Erythroblast (primary cell): Measurements from ENCODE around the gene MSL2.

Experiments used
- GATA1 ChIP-seq: IDR thresholded peaks from 2 replicates; pipeline ENCODE4 v1.6.1; 2011; ENCODE audit warnings: low read depth, mild to moderate bottlenecking, control low read depth, low read length, moderate library complexity
- POLR2A ChIP-seq: IDR thresholded peaks from 2 replicates; pipeline ENCODE4 v1.6.1; 2011; ENCODE audit warnings: mild to moderate bottlenecking, low read length

- TF ChIP-seq POLR2A, result no peak
- no peak for TF ChIP-seq GATA1
Measured at GRCh38 chr3:136146981-136147729, 49.0 kb downstream of the MSL2 start.
